Measurements from ENCODE around the gene SEC61A1. TPM values are rescaled to one million over a fixed set of nuclear protein-coding genes. Genes with fewer than 3 reads are reported as not detected.

SEC61A1 gene
- total RNA-seq, 1 donor from 2014 or later = 388 TPM

- no peak for DNase-seq (ENCODE audit: low spot score)
- H3K9me3 Mint-ChIP-seq (ENCODE audit: low read depth) = no peaks in the 10 kb centered on the region
- peaks cover 31% of the 10 kb centered on the region for H3K4me1 Mint-ChIP-seq (ENCODE audit: low read depth)
- H3K4me3 Mint-ChIP-seq (ENCODE audit: unreplicated experiment) = no peak overlapping the region
- TF ChIP-seq CTCF (IDR thresholded peaks at IDR 0.05) = no peak
- H3K27ac Mint-ChIP-seq (ENCODE audit: unreplicated experiment) = no peak overlapping the region
- H3K27me3 Mint-ChIP-seq (ENCODE audit: low read depth) = no peaks in the 10 kb centered on the region
- H3K36me3 Mint-ChIP-seq (ENCODE audit: low read depth) = peaks cover 9% of the 10 kb centered on the region
Measured at GRCh38 chr3:128111147-128111546, 58.9 kb downstream of the SEC61A1 start.

GRCh38 chr3:128112357-128112968 lies 60.2 kb downstream of the SEC61A1 start:
- Mint-ChIP-seq H3K9me3 (ENCODE audit: low read depth) (no peaks in the 10 kb centered on the region), H3K27me3 (ENCODE audit: low read depth) (no peaks in the 10 kb centered on the region), H3K27ac (ENCODE audit: unreplicated experiment) (peak overlapping the region; percentile 85), H3K4me1 (ENCODE audit: low read depth) (peaks cover 29% of the 10 kb centered on the region), H3K36me3 (ENCODE audit: low read depth) (peaks cover 9% of the 10 kb centered on the region), H3K4me3 (ENCODE audit: unreplicated experiment) (no peak overlapping the region)
- no peak for DNase-seq (ENCODE audit: low spot score)
- TF ChIP-seq CTCF (IDR thresholded peaks at IDR 0.05) = peak; percentile 43

- Mint-ChIP-seq H3K4me1 (ENCODE audit: low read depth) (peaks cover 23% of the 10 kb centered on the region), H3K27me3 (ENCODE audit: low read depth) (no peaks in the 10 kb centered on the region), H3K4me3 (ENCODE audit: unreplicated experiment) (no peak overlapping the region), H3K9me3 (ENCODE audit: low read depth) (no peaks in the 10 kb centered on the region), H3K36me3 (ENCODE audit: low read depth) (peaks cover 9% of the 10 kb centered on the region), H3K27ac (ENCODE audit: unreplicated experiment) (no peak overlapping the region)
- TF ChIP-seq CTCF (IDR thresholded peaks at IDR 0.05) = no peak
- DNase-seq (ENCODE audit: low spot score) = no peak
Measured at GRCh38 chr3:128113817-128114794, 61.9 kb downstream of the SEC61A1 start.

Other genes with a start within 250 kb of the SEC61A1 start
- gene MGLL, start 229.9 kb upstream of the SEC61A1 start, total RNA-seq = 36.4 to 61.0 TPM (median 59.5 TPM) in 3 replicates
- gene KBTBD12, start 137.2 kb upstream of the SEC61A1 start, total RNA-seq = not detected in 3 replicates
- gene RUVBL1, start 71.4 kb downstream of the SEC61A1 start, total RNA-seq = 18.8 to 32.1 TPM (median 19.5 TPM) in 3 replicates
- gene EEFSEC, start 101.0 kb downstream of the SEC61A1 start, total RNA-seq = 12.2 to 20.8 TPM (median 12.5 TPM) in 3 replicates

Measured in chondrocyte (in vitro differentiated cells).